NCI-H446 (cell line): Measurements from ENCODE around the gene TMEM176B.
"Not testable (repeated sequence)": the region's sequence is repeated elsewhere in the genome, so short reads cannot be mapped to it uniquely, and the experiment has no call there.

Experiments used
- DNase-seq, 2 experiments: peaks; one replicate each; lab custom pipeline; 2025; lab: John Stamatoyannopoulos, UW

TMEM176B gene

DNA sequence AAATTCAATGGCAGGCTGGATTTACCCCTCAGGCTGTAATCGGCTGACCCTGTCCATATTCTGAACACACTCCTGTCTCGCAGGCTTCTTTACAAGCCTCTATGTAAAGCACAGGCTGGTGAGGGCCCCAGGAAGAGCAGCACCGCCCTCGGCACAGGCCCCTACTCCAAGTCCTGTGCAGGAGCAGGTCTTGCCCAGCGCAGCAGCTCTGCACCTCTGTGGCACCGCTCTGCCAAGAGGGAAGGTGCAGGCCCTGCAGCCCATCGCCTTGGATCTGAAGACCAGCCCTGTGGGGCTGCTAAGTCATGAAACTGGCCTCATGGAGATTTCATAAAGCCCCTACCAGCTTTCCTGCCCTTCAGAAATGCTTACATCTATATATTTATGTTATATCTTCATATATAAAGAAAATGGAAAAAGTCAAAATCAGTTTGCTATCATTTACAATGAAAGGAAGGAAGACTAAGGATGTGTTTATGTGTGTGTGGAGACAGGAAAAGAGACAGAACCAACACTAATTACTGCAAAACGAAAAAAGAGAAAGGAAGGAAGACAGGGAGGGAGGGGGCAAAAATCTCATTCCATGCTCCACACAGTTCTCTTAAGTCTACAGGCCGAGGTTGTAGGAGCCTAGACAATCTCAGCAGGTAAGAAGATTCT is 9.6 kb downstream of the TMEM176B start:
- no peak for DNase-seq

DNA sequence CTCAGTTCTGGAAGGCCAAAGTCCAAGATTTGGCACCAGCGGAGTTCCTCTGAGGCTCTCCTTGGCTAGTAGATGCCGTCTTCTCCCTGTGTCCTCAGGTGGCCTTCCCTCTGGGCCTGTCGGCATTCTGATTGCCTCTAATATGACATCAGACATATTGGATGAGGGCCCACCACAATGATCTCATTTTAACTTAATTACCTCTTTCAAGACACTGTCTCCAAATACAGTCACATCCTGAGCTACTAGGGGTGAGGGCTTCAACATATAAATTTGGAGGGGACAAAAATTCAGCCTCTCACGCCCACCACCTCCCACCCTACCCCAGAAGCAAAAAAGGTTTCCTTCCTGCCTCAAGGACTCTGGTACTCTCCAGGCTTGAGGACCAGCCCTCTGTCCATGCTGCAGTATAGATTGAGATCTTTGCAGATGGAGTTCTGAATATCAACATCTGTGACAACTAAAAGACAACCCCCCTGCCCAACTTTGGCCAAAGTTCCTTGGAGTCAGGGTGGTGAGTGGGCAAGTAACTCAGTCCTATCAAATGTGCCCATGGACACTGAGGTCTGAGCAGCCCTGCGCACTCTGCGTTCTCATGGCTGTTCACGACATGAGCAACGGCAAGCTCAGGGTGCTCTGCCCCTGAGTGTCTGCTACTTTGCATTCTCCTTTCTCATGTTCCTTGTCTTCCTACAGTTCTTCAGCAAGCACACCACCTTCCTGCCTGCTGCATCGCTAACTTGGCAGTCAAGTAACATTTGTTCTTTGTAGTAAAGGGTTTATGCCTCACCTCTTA is 11.5 kb downstream of the TMEM176B start:
- DNase-seq, result no peak

DNA sequence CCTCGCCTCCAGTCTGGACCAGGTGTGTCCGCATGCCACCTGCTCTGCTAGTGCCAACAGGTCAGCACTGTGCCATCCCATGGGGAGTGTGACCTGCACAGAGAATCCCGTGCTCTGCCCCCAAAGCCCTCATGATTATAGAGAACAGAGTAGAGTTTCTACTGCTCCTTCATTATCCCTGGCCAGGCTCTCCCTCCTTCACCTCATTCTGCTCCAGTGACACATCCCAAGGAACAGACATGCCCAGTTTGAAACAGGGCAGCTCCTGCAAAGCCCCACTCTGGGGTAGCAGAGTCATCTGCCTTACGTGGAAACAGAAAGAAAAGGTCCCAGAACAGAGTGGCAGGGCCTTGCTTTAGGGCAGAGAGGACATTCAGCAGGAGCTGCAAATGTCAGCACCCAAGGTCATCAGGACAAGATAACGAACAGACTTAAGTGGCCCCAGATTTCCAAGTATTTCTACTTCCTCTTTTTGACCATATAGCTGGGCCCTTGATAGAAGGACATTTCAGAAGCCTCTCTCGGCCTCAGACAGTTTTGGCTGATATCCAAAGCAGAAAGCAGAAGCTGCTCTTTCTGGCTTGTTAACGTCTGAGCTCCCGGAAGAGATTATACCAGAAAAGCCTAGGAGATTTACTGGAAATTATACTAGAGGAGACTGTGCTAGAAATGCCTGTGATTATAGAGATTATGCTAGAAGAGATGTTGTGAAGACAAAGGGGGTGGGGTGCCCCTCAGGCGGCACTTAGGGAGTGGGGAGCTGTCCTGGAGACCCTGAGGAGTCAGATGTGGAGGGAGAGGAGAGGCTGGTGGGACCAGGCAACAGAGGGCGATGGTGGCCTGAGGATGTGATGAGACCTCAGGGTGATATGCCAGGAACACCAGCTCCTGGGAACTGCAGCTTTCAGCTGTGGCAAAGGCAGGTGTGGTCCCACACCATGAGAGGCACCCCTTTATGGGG is 12.6 kb downstream of the TMEM176B start:
- DNase-seq, result no peak

DNA sequence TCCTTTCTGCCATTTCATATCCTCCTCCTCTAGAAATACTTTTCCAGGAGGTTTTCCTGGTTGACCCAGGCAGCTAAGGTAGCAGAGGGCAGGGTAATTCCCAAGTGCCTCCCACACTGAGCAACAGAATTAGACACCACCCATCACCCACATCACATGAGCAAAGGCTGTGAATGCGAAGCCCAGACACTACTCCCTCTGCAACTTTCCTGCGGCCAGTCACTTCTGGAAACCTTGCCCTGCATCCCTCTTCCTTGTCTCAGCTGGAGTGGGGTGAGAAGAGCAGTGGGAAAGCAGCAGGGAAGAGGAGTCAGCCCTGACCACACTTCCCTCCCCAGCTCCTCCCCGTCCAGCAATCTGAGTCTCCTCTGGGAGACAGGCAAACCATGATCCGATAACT is 15.2 kb downstream of the TMEM176B start:
- no peak for DNase-seq

GRCh38 chr7:150784120-150784736 is 15.9 kb downstream of the TMEM176B start:
- no peak for DNase-seq

GRCh38 chr7:150781961-150782360 is 18.2 kb downstream of the TMEM176B start:
- no peak for DNase-seq

DNA sequence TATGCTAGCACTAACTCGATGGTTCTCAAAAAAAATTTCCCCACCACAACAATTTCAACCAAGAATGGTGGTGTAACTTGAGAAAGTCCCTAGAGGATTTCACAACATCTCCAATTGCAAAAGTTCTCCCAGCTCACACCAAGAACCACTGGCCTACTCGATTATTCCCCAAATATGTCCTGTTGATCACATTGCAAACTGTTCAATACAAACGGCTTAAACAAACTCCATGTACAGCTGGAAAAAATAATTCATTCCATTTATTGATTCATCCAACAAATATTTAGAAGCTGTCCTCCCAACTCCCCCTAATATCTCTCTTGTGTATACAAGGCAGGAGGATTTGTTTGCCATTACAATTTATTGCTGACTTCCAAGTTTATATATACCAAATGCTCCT is 19.1 kb downstream of the TMEM176B start:
- no peak for DNase-seq

- DNase-seq, result no peak
Measured at GRCh38 chr7:150780292-150780691, 19.9 kb downstream of the TMEM176B start.

DNA sequence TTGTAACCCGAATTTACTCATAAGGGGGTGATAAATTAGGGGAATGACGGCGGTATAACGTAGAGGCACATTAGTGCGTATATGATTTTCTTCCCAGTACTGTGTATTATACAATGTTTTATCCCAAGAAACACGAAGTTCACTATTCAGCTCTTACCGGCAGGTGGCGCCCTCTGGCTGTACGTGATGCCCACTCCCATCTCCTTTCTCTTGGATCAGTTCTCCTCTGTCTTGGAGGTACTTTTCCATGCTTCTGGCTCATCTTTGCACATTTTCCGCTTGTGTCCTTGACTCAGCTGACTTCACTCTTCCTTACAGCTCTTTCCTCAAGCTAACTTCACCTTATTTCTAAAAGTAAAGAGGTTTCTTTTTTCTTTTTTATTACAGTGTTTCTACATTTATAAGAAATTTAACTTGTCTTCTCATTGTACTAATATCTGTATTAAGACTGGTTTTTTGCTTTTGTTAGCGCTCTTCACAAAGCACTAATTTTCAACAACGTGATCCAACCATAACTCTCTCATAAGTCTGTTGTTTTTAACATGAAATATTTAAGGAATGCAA is 21.3 kb downstream of the TMEM176B start:
- DNase-seq, result peak; percentile 18 to 78

GRCh38 chr7:150778014-150778737 is 22.0 kb downstream of the TMEM176B start:
- DNase-seq, result no peak

DNA sequence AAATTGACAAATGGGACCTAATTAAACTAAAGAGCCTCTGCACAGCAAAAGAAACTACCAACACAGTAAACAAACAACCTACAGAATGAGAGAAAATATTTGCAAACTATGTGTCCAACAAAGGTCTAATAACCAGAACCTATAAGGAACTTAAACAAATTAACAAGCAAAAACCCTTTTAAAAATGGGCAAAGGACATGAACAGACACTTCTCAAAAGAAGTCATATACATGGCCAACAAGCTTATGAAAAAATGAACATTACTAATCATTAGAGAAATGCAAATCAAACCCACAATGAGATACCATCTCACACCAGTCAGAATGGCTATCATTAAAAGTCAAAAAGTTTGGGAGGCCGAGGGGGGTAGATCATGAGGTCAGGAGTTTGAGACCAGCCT is 26.0 kb downstream of the TMEM176B start:
- not testable (repeated sequence) for DNase-seq

- DNase-seq, result no peak
Measured at GRCh38 chr7:150769768-150770167, 30.4 kb downstream of the TMEM176B start.

GRCh38 chr7:150766334-150766709 is 33.8 kb downstream of the TMEM176B start:
- no peak for DNase-seq

- DNase-seq, result no peak
Measured at GRCh38 chr7:150759479-150759878, 40.7 kb downstream of the TMEM176B start.

GRCh38 chr7:150756858-150757257 is 43.3 kb downstream of the TMEM176B start:
- DNase-seq, result no peak

- no peak for DNase-seq
Measured at GRCh38 chr7:150756166-150756565, 44.0 kb downstream of the TMEM176B start.

DNA sequence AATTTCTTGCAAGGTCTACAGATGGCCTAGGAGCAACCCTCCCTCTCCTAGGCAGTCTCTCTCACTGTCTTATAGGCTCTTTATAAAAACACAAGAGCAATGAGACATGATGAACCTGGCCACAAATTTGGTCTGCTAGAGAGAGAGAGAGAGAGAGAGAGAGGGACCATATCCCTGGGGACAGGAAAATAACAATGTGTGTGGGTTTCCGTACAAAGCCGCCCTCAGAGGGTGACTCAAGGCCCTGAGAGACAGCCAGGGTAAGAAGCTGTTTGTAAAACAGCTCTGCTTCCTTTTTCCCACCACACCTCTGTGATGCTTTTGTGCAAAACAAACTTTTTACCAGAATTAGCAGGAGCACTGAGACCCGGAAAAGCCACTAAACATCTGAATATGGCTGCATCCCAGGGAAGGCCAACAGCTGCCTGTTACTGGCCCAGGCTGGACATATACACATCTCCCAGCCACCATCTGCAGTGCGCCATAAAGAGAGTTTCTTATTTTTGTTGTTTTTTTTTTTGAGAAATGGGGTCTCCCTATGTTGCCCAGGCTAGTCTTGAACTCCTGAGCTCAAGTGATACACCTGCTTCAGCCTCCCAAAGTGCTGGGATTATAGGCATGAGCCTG is 44.6 kb downstream of the TMEM176B start:
- no peak for DNase-seq

DNA sequence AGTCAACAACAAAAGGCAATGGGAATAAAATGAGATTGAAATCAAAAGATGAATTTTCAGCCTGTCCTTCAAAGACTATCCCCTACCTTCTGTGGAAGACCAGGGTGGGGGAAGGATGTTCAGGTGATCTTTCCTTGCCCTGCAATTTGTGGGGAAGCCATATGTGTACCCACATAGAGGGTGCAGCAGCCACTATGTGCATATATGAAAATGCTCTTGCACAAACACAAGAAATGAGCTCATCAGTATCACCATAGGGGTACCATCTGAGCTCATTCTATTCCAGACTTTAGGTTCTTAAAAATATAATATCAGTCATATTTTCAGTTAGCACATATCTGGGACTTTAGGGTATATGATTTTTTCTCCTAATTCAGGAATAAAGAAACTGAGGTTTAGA is 45.2 kb downstream of the TMEM176B start:
- DNase-seq, result no peak

GRCh38 chr7:150753826-150754603 is 46.1 kb downstream of the TMEM176B start:
- no peak for DNase-seq

DNA sequence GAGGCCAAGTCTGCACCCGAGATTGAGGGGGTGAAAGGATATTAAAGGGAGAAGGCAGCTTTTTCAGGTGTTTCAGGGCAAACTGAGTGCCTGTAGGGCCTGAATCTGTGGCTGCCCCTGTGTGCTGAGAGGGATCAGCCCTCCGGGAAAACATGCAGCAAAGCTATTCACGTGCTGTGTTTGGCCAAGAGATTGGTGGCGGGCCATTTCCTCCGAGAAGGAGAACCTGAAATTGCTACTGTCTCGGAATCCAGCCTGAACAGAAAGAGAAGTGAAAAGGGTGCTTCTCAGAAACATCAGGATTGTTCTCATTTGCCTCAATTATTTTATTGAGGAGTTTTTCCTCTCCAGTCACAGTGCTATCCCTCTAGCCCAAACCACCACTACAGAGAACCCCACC is 46.9 kb downstream of the TMEM176B start:
- DNase-seq, result no peak
